ENCODE results near the gene MAMDC2. TPM values are rescaled to one million over a fixed set of nuclear protein-coding genes. Genes with fewer than 3 reads are reported as not detected.

MAMDC2 gene
- total and polyA plus RNA-seq, 2 of the 8 experiments (the other 6 are each of a cell fraction or from before 2014, with no cell fraction given): 6.1 to 15.4 TPM

DNA sequence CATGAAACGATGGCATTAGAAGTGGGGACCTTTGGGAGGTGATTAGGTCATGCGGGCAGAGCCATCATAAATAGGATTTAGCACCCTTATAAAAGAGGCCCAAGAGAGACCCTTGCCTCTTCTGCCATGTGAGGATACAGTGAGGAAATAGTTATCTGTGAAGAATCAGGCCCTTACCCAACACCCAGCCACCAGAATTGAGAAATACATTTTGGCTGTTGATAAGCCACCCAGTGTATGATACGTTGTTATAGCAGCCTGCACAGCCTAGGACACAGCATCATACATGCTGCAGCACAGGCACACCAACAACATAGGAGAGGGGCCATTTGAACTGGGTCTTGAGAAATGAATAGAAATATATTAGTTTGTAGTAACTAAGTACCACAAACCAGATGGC is 8.0 kb upstream of the MAMDC2 start (continued):
- TF ChIP-seq, protein P1, sequence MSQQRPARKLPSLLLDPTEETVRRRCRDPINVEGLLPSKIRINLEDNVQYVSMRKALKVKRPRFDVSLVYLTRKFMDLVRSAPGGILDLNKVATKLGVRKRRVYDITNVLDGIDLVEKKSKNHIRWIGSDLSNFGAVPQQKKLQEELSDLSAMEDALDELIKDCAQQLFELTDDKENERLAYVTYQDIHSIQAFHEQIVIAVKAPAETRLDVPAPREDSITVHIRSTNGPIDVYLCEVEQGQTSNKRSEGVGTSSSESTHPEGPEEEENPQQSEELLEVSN (IDR thresholded peaks at IDR 0.05): no peak

Data from H1 (cell line).